Fibroblast of villous mesenchyme (primary cell): ENCODE measurements around the gene ACTR10. TPM values are rescaled to one million over a fixed set of nuclear protein-coding genes. Genes with fewer than 3 reads are reported as not detected.

Experiments used
- DNase-seq: peaks from one replicate; pipeline ENCODE4 v3.0.0-alpha.2; 2010; ENCODE audit warnings: low read depth
- H3K4me3 ChIP-seq: 2 replicates; pipeline ENCODE4 v1.5.1; 2011; ENCODE audit warnings: low read depth, mild to moderate bottlenecking, low read length
- total RNA-seq: library from RNA; depleted of rRNA; stranded (reverse); fragments of >200 nt; gene quantifications from 2 replicates; pipeline ENCODE4 v1.2.3, GENCODE V29; 2012
- TF ChIP-seq, protein P1 (sequence below): IDR thresholded peaks from 2 replicates; pipeline ENCODE4 v1.5.1; 2012; ENCODE audit warnings: low read depth, mild to moderate bottlenecking, low read length; ENCODE audit not compliant: insufficient read depth

Gene ACTR10
- total RNA-seq, 1 donor: 57.0 TPM

DNA sequence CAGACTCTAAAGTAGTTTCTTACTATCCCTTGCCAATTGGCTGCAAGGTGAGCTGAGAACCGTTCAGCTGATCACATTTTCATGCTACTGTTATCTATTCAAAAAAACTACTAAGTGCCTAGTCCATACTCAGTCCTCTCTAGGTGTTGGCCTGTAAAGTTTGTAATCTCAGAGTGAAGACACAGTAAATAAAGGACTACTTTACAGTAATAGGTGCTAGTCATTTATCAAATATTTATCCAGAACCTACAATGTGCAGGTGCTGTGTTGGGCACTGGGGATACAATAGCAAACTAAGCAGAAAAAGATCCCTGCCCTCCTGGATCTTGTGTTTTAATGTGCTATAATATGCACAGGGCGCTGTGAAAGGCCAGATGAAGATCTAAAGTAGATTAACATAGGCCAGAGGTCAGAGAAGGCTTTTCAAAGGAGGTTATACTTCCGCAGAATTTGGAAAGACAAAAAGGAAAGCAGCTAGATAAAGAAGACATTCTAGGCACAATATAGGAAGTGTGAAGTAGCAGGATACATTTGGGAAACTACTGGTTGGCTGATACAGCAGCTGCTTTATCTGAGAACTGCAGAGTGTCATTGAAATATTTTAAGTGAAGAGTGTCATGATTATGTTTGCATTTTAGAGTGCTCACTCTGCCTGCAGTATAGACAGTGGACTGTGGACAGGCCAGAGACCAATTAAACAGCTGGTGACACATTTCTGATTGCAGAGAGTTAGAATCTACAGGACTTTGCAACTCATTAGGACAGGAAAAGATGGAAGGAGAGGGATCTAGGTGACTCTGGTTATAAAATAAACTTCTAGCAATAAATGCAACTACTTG, 8.0 kb upstream of the ACTR10 start:
- TF ChIP-seq, protein P1, sequence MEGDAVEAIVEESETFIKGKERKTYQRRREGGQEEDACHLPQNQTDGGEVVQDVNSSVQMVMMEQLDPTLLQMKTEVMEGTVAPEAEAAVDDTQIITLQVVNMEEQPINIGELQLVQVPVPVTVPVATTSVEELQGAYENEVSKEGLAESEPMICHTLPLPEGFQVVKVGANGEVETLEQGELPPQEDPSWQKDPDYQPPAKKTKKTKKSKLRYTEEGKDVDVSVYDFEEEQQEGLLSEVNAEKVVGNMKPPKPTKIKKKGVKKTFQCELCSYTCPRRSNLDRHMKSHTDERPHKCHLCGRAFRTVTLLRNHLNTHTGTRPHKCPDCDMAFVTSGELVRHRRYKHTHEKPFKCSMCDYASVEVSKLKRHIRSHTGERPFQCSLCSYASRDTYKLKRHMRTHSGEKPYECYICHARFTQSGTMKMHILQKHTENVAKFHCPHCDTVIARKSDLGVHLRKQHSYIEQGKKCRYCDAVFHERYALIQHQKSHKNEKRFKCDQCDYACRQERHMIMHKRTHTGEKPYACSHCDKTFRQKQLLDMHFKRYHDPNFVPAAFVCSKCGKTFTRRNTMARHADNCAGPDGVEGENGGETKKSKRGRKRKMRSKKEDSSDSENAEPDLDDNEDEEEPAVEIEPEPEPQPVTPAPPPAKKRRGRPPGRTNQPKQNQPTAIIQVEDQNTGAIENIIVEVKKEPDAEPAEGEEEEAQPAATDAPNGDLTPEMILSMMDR: no peak
- H3K4me3 ChIP-seq: no peak overlapping the region
- DNase-seq: no peak

DNA sequence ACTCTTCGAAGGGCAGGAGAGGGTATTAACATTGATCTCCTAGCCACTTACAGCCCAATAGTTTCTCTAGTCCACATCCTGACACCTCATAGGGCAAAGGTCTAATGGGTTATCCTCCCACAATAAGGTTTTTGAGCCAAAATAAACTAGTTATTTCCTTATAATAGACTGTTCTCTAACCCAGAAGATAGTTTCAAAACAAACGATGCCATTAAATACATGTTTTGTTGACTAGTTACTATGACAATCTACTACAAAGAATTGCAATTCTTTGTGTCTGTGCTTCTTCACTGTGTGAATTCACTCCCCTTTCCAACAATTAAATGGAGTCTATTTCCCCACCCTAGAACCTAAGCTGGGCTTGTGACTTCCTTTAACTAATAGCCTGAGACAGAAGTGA, 6.4 kb upstream of the ACTR10 start:
- TF ChIP-seq, protein P1: no peak
- peak; percentile 16 for DNase-seq

DNA sequence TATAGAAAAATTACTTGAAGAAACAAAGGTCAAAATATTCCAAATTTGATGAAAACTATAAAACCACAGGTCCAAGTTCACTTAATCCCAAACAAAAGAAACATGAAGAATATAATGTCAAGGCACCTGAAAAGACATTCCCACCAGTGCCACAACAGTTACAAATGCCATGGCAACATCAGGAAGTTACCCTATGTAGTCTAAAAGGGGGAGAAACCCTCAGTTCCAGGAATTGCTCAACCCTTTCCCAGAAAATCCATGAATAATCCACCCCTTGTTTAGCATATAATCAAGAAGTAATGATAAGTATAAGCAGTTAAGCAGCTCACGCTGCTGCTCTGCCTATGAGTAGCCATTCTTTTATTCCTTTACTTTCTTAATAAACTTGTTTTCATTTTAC, 3.8 kb upstream of the ACTR10 start:
- no peak overlapping the region for H3K4me3 ChIP-seq
- TF ChIP-seq, protein P1: no peak
- DNase-seq: no peak

More for the DNA sequence above, 6.4 kb upstream of the ACTR10 start:
- no peak overlapping the region for H3K4me3 ChIP-seq

DNA sequence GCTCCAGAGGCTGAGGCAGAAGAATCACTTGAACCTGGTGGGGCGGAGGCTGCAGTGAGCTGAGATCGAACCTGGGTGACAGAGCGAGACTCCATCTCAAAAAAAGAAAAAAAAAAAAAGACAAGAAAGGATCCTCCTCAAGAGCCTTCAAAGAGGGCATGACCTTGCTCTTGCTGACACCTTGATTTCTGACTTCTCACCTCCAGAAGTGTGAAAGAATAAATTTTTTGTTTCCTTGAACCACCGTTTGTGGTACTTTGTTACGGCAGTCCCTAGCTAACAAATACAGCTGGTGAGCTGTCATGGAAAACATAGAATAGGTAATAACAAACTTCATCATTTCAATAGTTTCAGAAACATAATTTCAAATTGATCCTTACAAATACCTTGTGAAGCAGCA, 1.9 kb upstream of the ACTR10 start:
- H3K4me3 ChIP-seq: no peak overlapping the region
- no peak for DNase-seq
- TF ChIP-seq, protein P1: no peak

DNA sequence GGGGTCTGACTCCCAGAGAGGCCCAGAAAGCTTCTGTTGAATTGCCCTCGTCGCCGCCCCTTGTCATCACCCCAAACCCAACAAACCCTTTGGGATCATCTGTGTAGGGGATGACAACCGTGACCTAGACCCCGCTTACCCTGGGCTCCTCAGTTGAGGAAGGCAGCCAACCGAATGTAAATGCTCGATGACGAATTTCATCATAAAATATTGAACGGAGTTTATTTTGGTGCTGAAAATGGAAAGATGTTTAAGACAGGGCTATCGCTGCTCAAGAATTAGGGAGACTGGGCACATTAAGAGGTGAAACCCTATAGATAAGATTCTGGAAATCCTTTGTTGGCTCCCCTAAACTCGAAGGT, 512 bp downstream of the ACTR10 start:
- no peak for DNase-seq
- TF ChIP-seq, protein P1: no peak
- H3K4me3 ChIP-seq: peak overlapping the region; percentile 87

DNA sequence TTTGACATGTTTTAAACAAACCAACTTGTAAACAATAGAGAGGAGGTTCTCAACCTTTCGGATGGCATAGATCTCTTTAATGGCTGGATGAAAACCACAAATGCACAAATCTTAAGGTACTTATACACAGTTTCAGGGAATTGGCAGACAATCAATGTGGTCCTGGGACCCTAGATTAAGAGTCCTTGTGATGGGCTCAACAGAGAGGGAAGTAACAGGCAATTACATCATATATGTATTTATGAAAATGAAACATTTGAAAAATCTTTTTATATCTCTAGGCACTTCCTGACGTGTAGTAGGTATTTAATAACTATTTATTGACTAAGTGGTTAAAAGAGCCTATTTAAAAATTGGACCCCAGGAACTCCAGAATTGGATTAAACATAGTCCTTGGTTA, 897 bp downstream of the ACTR10 start:
- TF ChIP-seq, protein P1: no peak
- peak overlapping the region; percentile 87 for H3K4me3 ChIP-seq
- DNase-seq: peak; percentile 5

DNA sequence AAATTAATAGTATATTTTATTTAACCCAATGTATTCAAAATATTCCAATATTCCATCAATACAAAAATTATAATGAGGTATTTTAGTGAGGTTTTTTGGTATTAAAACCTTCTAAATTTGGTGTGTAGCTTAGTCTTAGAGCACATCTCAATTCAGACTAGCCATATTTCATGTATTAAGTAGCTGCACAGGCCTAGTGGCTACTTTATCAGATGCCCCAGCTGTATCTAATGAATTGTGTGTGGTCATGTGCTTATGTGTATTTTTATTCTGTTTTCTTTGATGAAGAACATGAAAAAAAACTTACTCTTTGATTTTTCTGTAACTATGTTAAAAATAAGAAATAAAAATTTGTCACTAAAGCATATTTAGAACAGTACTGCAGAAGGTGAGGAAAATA, 13.2 kb downstream of the ACTR10 start:
- no peak for DNase-seq
- TF ChIP-seq, protein P1: no peak
- H3K4me3 ChIP-seq: no peak overlapping the region
